ENCODE data around the gene SLC8A2.

DNA sequence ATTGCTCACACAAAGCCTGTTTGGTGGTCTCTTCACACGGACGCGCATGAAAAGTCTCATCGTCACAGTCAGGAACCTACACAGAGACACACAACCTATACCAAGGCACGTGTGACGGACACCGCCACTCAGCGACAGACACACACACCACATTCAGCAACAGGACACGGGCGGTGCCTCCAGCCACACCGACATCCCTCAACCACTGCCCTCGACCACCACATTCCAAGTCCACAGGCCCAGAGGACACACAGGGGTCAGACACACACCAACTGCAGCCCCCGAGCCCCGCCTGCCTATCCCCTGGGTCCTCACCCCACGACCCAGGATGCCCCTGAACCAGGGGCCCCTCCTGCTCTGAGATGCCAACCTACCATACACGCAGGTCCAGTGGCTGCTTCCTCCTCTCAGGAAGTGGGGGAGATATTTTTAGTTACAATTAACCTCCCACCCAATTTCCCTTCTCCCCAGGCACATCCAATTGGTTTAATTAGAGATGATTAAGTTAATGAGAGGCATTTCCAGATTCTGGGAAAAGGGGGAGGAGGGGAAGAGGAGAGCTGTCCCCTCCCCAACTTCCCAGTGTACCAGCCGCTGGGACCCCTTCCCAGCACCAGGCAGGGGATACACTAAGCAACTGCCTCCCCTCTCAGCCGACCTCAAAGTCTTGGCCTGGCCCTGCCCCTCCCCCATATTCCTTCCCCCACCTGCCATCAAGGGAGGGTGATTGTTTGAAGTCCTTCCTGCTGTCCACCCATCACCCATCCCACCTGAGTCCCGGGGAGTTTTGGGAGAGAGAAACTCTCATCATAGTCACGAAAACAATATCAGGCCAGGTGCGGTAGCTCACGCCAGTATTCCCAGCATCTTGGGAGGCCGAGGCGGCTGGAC is 72.7 kb downstream of the SLC8A2 start:
- TF ChIP-seq CTCF (IDR thresholded peaks at IDR 0.05; ENCODE audit: low read length) = no peak
- TF ChIP-seq EZH2 (optimal IDR thresholded peaks at IDR 0.05; ENCODE audit: low read depth, low read length) = no peak
- no peak for TF ChIP-seq EZH2phosphoT487 (IDR thresholded peaks at IDR 0.05; ENCODE audit: low read length)
